Panc1 (cell line): ENCODE results near the gene KRTAP5-1.

Experiments
- TCF7L2 ChIP-seq: IDR thresholded peaks from 2 replicates; pipeline ENCODE4 v1.6.1; 2011; ENCODE audit warnings: mild to moderate bottlenecking, low read depth, low read length, inconsistent platforms
- TF ChIP-seq, protein P1 (sequence below): fragments of 450-650 bp; IDR thresholded peaks from 2 replicates; pipeline ENCODE4 v1.5.1; 2017; ENCODE audit warnings: mild to moderate bottlenecking

- TF ChIP-seq, protein P1, sequence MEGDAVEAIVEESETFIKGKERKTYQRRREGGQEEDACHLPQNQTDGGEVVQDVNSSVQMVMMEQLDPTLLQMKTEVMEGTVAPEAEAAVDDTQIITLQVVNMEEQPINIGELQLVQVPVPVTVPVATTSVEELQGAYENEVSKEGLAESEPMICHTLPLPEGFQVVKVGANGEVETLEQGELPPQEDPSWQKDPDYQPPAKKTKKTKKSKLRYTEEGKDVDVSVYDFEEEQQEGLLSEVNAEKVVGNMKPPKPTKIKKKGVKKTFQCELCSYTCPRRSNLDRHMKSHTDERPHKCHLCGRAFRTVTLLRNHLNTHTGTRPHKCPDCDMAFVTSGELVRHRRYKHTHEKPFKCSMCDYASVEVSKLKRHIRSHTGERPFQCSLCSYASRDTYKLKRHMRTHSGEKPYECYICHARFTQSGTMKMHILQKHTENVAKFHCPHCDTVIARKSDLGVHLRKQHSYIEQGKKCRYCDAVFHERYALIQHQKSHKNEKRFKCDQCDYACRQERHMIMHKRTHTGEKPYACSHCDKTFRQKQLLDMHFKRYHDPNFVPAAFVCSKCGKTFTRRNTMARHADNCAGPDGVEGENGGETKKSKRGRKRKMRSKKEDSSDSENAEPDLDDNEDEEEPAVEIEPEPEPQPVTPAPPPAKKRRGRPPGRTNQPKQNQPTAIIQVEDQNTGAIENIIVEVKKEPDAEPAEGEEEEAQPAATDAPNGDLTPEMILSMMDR = no peak
- TF ChIP-seq TCF7L2 = no peak
Measured at GRCh38 chr11:1544536-1544935, 40.5 kb downstream of the KRTAP5-1 start.
